HepG2 (cell line): Measurements from ENCODE around the gene KDM2B. TPM values are rescaled to one million over a fixed set of nuclear protein-coding genes. Genes with fewer than 3 reads are reported as not detected.
A peak's percentile ranks its signal among the peaks of the same experiment; 100 is the strongest.

ENCODE experiments used
- ATAC-seq: fragments of 200-7000 bp; cut with Tn5 transposase; 3 replicates; pipeline ENCODE4 v1.9.1; 2020; ENCODE audit warnings: mild to moderate bottlenecking, moderate library complexity
- BruUV-seq: library from RNA; stranded (reverse); fragments of 400-500 nt; replicated peaks from 2 replicates; lab custom pipeline; 2021; lab: Mats Ljungman, UMichigan
- CTCF ChIA-PET: fragments of 300-600 bp; formaldehyde crosslinking; extraction: SDS; loops from one replicate; lab custom pipeline; 2021; ENCODE audit warnings: low total read pairs, inconsistent platforms, low intra/inter-chr PET ratio; lab: Yijun Ruan, JAX
- POLR2A ChIA-PET: fragments of 350-600 bp; sonication (Branson Sonifier 250); formaldehyde crosslinking; loops from one replicate; lab custom pipeline; 2020; ENCODE audit warnings: antibody characterized with exemption, inconsistent platforms; lab: Yijun Ruan, JAX
- DNase-seq: peaks from one replicate; pipeline ENCODE4 v3.0.0-alpha.2; 2015; ENCODE audit warnings: low spot score
- FAIRE-seq: peaks from 3 replicates; lab custom pipeline; 2011; peaks lifted over from hg19 to GRCh38; lab: Jason Lieb, UNC
- H2AFZ ChIP-seq: one replicate; pipeline ENCODE4 v1.6.1; 2011; ENCODE audit warnings: low read length, inconsistent platforms
- H3K27ac ChIP-seq: fragments of 300-600 bp; 3 replicates; pipeline ENCODE4 v1.8.0; 2011; ENCODE audit warnings: mixed run types, mild to moderate bottlenecking, mixed read lengths, low read length, inconsistent platforms; ENCODE audit not compliant: insufficient read depth; ENCODE audit errors: extremely low read length
- H3K27me3 ChIP-seq, 2 experiments: fragments of 200-600 bp in 1 of 2; 2 replicates in 1 of 2; 3 replicates in 1 of 2; pipeline versions ENCODE4 v1.6.0 to v1.8.0; 2011; ENCODE audit warnings: low read length in 2 of 2, mild to moderate bottlenecking in 2 of 2, moderate library complexity in 2 of 2, inconsistent platforms in 1 of 2; ENCODE audit not compliant: insufficient read depth in 2 of 2, control insufficient read depth in 1 of 2
- H3K36me3 ChIP-seq, 2 experiments: fragments of 200-600 bp in 1 of 2; replicated peaks in 1 of 2; 2 replicates in 1 of 2; 3 replicates in 1 of 2; pipeline versions ENCODE4 v1.5.1 to v1.8.0; 2011; ENCODE audit warnings: low read length in 2 of 2, inconsistent platforms in 1 of 2; ENCODE audit not compliant: insufficient read depth in 2 of 2, control insufficient read depth in 1 of 2
- H3K4me1 ChIP-seq: 2 replicates; pipeline ENCODE4 v1.5.1; 2012; ENCODE audit warnings: low read length, inconsistent platforms; ENCODE audit not compliant: insufficient read depth
- H3K4me2 ChIP-seq: 2 replicates; pipeline ENCODE4 v1.6.0; 2011; ENCODE audit warnings: low read depth, low read length, inconsistent platforms
- H3K4me3 ChIP-seq, 3 experiments: fragments of 200-600 bp in 1 of 3; sonication (generic), shearing (Covaris generic) in 1 of 3; replicated peaks in 1 of 3; 2 replicates each; pipeline ENCODE4 v1.5.1; 2011 to 2016; ENCODE audit warnings: low read length in 3 of 3, inconsistent platforms in 2 of 3, low read depth in 2 of 3, mild to moderate bottlenecking in 2 of 3, control low read depth in 1 of 3, mixed read lengths in 1 of 3; ENCODE audit not compliant: insufficient read depth in 1 of 3
- H3K79me2 ChIP-seq: one replicate; pipeline ENCODE4 v1.6.1; 2011; ENCODE audit warnings: low read length, inconsistent platforms; ENCODE audit not compliant: insufficient read depth
- H3K9ac ChIP-seq: 2 replicates; pipeline ENCODE4 v1.6.0; 2011; ENCODE audit warnings: mild to moderate bottlenecking, low read depth, low read length, inconsistent platforms; ENCODE audit not compliant: insufficient read depth
- H3K9me3 ChIP-seq: 2 replicates; pipeline ENCODE4 v1.5.1; 2012; ENCODE audit warnings: mild to moderate bottlenecking, low read length
- H4K20me1 ChIP-seq: 2 replicates; pipeline ENCODE4 v1.6.0; 2011; ENCODE audit warnings: inconsistent platforms, mild to moderate bottlenecking, low read length, moderate library complexity; ENCODE audit not compliant: insufficient read depth
- KDM5A ChIP-seq: fragments of 200-600 bp; sonication (generic); IDR thresholded peaks from 2 replicates; pipeline ENCODE4 v1.7.0; 2018; ENCODE audit warnings: antibody characterized with exemption, mild to moderate bottlenecking, low read length, borderline replicate concordance
- NR3C1 ChIP-seq: sonication (generic); formaldehyde crosslinking; IDR thresholded peaks from 2 replicates; pipeline ENCODE4 v1.4.0; 2020; ENCODE audit warnings: missing genetic modification reagents
- NRL ChIP-seq: sonication (generic); formaldehyde crosslinking; IDR thresholded peaks from 2 replicates; pipeline ENCODE4 v1.5.0; 2020; ENCODE audit warnings: missing genetic modification reagents, mild to moderate bottlenecking, moderate library complexity, borderline replicate concordance
- POLR2G ChIP-seq: fragments of 200-400 bp; formaldehyde crosslinking; IDR thresholded peaks from 2 replicates; pipeline ENCODE4 v1.6.1; 2018; ENCODE audit warnings: mild to moderate bottlenecking, low read depth, low read length, moderate library complexity
- RAD21 ChIP-seq: fragments of 450-650 bp; formaldehyde crosslinking; IDR thresholded peaks from 2 replicates; pipeline ENCODE4 v1.5.0; 2020; ENCODE audit warnings: mild to moderate bottlenecking
- SNAPC2 ChIP-seq: sonication (generic); formaldehyde crosslinking; IDR thresholded peaks from 2 replicates; pipeline ENCODE4 v1.8.1; 2022; ENCODE audit warnings: mild to moderate bottlenecking, missing genetic modification reagents
- TOE1 ChIP-seq: sonication (generic); formaldehyde crosslinking; IDR thresholded peaks from 2 replicates; pipeline ENCODE4 v1.4.0; 2020; ENCODE audit warnings: mild to moderate bottlenecking, missing genetic modification reagents
- ZFY ChIP-seq: sonication (generic); formaldehyde crosslinking; IDR thresholded peaks from 2 replicates; pipeline ENCODE4 v1.4.0; 2020; ENCODE audit warnings: missing genetic modification reagents
- ZNF30 ChIP-seq: sonication (generic); formaldehyde crosslinking; IDR thresholded peaks from 2 replicates; pipeline ENCODE4 v1.5.0; 2020; ENCODE audit warnings: mild to moderate bottlenecking, missing genetic modification reagents
- ZNF569 ChIP-seq: sonication (generic); formaldehyde crosslinking; IDR thresholded peaks from 2 replicates; pipeline ENCODE4 v1.5.0; 2020; ENCODE audit warnings: mild to moderate bottlenecking, missing genetic modification reagents, moderate library complexity, borderline replicate concordance
- ZNF572 ChIP-seq: sonication (generic); formaldehyde crosslinking; IDR thresholded peaks from 2 replicates; pipeline ENCODE4 v1.5.1; 2020; ENCODE audit warnings: mild to moderate bottlenecking, missing genetic modification reagents
- ZNF766 ChIP-seq: sonication (generic); formaldehyde crosslinking; IDR thresholded peaks from 2 replicates; pipeline ENCODE4 v1.5.0; 2020; ENCODE audit warnings: missing genetic modification reagents, borderline replicate concordance
- WGBS: methylation state at CpG from one replicate; pipeline ENCODE4 v1.1.6; 2017; ENCODE audit warnings: low lambda C conversion rate; 5-methylcytosine and 5-hydroxymethylcytosine counted together
- in situ Hi-C: cut with HindIII; loops from 2 replicates; pipeline ENCODE4 v1.10.0; 2017; ENCODE audit warnings: low pct_unique_long_range_greater_than_20kb; ENCODE audit not compliant: extremely low pct_ligation_motif_present
- intact Hi-C: fragments of 100-400 bp; cut with micrococcal nuclease; formaldehyde crosslinking; loops from one replicate; pipeline ENCODE4 v1.10.0; 2022; ENCODE audit not compliant: unreplicated experiment
- polyA plus RNA-seq, 8 experiments: library from polyadenylated mRNA; depleted of rRNA in 3 of 8; stranded (reverse) in 7 of 8; unstranded in 1 of 8; fragments of >200 nt; fragmentation: Illumina TruSeq in 4 of 8; extraction: Trizol in 4 of 8; gene quantifications; 2 replicates each; pipeline versions ENCODE4 v1.2.1 to v1.2.3, GENCODE V29; 2011 to 2016; ENCODE audit warnings: low read depth in 4 of 8, missing spikeins in 1 of 8, mixed read lengths in 1 of 8; ENCODE audit not compliant: insufficient read depth in 1 of 8
- total RNA-seq, 5 experiments: library from RNA; depleted of rRNA; stranded (reverse); fragments of >200 nt; fragmentation: Illumina TruSeq; extraction: Trizol; gene quantifications; 2 replicates each; pipeline ENCODE4 v1.2.3, GENCODE V29; 2016; ENCODE audit warnings: low read depth in 1 of 5
- TF ChIP-seq, protein P1 (sequence below): sonication (generic); formaldehyde crosslinking; IDR thresholded peaks from 2 replicates; pipeline ENCODE4 v1.4.0; 2020; ENCODE audit warnings: low read depth, mild to moderate bottlenecking, missing genetic modification reagents
- TF ChIP-seq, protein P2 (sequence below): sonication (generic); formaldehyde crosslinking; IDR thresholded peaks from 2 replicates; pipeline ENCODE4 v1.4.0; 2020; ENCODE audit warnings: missing genetic modification reagents
- TF ChIP-seq, protein P3 (sequence below): sonication (generic); formaldehyde crosslinking; IDR thresholded peaks from 2 replicates; pipeline ENCODE4; 2020; ENCODE audit warnings: missing genetic modification reagents, mild to moderate bottlenecking, borderline replicate concordance
- TF ChIP-seq, protein P4 (sequence below): sonication (generic); formaldehyde crosslinking; IDR thresholded peaks from 2 replicates; pipeline ENCODE4 v1.4.0; 2020; ENCODE audit warnings: missing genetic modification reagents

Gene KDM2B
- total and polyA plus RNA-seq, 2 of the 13 experiments (the other 11 are each of a cell fraction or from before 2014, with no cell fraction given) = 17.5 to 26.1 TPM

DNA sequence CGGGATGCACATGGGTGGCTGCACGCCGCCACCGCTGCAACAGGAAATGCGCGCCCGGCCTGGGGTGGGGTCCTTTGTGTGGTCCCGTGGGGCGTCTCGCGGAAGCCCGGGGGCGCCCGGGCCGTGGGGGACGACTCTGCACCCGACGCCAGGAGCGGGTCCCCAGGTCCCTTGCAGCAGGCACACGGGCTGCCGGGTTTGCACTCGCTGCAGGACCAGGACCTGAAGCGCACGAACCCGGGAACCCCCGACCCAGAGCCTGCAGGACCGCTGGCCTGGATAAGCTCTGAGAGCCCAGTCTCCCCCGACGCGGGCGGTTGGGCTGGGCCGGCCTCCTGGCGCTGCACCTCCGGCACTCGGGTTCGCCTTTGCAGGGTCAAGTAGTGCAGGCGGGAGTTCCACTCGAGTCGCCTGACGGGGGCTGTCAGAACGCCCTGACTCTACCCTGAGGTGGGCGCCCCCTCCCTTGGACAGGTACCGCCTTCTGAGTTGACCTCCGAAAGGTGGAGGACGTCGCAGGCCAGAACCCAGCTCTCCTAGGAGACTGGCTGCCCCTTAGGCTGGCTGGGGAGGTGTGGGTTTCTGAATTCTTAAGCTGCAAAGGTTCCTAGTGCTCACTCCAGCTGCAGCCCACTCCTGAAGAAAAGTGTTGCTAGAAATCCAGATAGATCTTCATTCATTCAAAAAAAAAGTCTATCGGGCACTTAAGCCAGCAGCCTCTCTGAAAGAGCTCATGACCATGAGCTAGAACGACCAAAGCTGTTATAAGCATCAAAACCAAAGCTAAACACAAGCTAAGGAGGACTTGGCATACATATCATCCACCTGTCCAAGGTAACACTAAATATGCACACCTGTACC is 113.0 kb downstream of the KDM2B start:
- H3K4me3 ChIP-seq = peak overlapping the region; percentile 66 to 87 (median 77)
- H3K4me1 ChIP-seq = peaks cover 48% of the 10 kb centered on the region
- FAIRE-seq = no peak
- ChIA-PET POLR2A (interaction anchor here (1.5 kb wide), 1 partner anchor 23 kb away, joined by 8 read pairs; no protein-coding TSS in a partner anchor), CTCF (no interaction called here)
- H3K36me3 ChIP-seq = peaks cover 4 to 7% of the 10 kb centered on the region in 2 experiments; a peak in 2 of 5 replicates
- in situ Hi-C loops (no loop called here), intact Hi-C loops (no loop called here)
- peaks cover 31% of the 10 kb centered on the region for H3K79me2 ChIP-seq
- no peaks in the 10 kb centered on the region for H3K27me3 ChIP-seq
- peaks cover 7% of the 10 kb centered on the region for H4K20me1 ChIP-seq
- no TSS peak for BruUV-seq
- peak overlapping the region; percentile 69 for H3K9ac ChIP-seq
- H2AFZ ChIP-seq = no peak overlapping the region
- DNase-seq = no peak
- peak; percentile 58 for ATAC-seq
- H3K27ac ChIP-seq = peak overlapping the region; percentile 26
- peak overlapping the region; percentile 98 for H3K4me2 ChIP-seq
- 8% methylated on average over 5 of the region's 48 CpGs for WGBS
- no peaks in the 10 kb centered on the region for H3K9me3 ChIP-seq
- TF ChIP-seq, protein P1, sequence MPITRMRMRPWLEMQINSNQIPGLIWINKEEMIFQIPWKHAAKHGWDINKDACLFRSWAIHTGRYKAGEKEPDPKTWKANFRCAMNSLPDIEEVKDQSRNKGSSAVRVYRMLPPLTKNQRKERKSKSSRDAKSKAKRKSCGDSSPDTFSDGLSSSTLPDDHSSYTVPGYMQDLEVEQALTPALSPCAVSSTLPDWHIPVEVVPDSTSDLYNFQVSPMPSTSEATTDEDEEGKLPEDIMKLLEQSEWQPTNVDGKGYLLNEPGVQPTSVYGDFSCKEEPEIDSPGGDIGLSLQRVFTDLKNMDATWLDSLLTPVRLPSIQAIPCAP (CRISPR knock-in tag) = no peak
- TF ChIP-seq ZNF766 (CRISPR knock-in tag) (no peak), ZFY (0 out of 2 replicates have a peak, but pooled peaks have one; percentile 17), ZNF572 (CRISPR knock-in tag) (0 out of 2 replicates have a peak, but pooled peaks have one; percentile 50), RAD21 (CRISPR knock-in tag) (peak; percentile 36; the same call in 1 of the 2 replicates), NR3C1 (CRISPR knock-in tag) (no peak), KDM5A (no peak), NRL (0 out of 2 replicates have a peak, but pooled peaks have one; percentile 32), POLR2G (peak; percentile 55; the same call in 1 of the 2 replicates), ZNF569 (CRISPR knock-in tag) (no peak), TOE1 (CRISPR knock-in tag) (no peak), SNAPC2 (peak; percentile 61; the same call in 1 of the 2 replicates), ZNF30 (CRISPR knock-in tag) (0 out of 2 replicates have a peak, but pooled peaks have one; percentile 56)
- TF ChIP-seq, protein P2, sequence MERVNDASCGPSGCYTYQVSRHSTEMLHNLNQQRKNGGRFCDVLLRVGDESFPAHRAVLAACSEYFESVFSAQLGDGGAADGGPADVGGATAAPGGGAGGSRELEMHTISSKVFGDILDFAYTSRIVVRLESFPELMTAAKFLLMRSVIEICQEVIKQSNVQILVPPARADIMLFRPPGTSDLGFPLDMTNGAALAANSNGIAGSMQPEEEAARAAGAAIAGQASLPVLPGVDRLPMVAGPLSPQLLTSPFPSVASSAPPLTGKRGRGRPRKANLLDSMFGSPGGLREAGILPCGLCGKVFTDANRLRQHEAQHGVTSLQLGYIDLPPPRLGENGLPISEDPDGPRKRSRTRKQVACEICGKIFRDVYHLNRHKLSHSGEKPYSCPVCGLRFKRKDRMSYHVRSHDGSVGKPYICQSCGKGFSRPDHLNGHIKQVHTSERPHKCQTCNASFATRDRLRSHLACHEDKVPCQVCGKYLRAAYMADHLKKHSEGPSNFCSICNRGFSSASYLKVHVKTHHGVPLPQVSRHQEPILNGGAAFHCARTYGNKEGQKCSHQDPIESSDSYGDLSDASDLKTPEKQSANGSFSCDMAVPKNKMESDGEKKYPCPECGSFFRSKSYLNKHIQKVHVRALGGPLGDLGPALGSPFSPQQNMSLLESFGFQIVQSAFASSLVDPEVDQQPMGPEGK (CRISPR knock-in tag) = peak; percentile 7; the same call in 1 of the 2 replicates
- TF ChIP-seq, protein P3, sequence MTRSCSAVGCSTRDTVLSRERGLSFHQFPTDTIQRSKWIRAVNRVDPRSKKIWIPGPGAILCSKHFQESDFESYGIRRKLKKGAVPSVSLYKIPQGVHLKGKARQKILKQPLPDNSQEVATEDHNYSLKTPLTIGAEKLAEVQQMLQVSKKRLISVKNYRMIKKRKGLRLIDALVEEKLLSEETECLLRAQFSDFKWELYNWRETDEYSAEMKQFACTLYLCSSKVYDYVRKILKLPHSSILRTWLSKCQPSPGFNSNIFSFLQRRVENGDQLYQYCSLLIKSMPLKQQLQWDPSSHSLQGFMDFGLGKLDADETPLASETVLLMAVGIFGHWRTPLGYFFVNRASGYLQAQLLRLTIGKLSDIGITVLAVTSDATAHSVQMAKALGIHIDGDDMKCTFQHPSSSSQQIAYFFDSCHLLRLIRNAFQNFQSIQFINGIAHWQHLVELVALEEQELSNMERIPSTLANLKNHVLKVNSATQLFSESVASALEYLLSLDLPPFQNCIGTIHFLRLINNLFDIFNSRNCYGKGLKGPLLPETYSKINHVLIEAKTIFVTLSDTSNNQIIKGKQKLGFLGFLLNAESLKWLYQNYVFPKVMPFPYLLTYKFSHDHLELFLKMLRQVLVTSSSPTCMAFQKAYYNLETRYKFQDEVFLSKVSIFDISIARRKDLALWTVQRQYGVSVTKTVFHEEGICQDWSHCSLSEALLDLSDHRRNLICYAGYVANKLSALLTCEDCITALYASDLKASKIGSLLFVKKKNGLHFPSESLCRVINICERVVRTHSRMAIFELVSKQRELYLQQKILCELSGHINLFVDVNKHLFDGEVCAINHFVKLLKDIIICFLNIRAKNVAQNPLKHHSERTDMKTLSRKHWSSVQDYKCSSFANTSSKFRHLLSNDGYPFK (CRISPR knock-in tag) = 0 out of 2 replicates have a peak, but pooled peaks have one; percentile 36
- TF ChIP-seq, protein P4, sequence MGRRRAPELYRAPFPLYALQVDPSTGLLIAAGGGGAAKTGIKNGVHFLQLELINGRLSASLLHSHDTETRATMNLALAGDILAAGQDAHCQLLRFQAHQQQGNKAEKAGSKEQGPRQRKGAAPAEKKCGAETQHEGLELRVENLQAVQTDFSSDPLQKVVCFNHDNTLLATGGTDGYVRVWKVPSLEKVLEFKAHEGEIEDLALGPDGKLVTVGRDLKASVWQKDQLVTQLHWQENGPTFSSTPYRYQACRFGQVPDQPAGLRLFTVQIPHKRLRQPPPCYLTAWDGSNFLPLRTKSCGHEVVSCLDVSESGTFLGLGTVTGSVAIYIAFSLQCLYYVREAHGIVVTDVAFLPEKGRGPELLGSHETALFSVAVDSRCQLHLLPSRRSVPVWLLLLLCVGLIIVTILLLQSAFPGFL (CRISPR knock-in tag) = no peak
